ENCODE results near the gene HINT2. TPM values are rescaled to one million over a fixed set of nuclear protein-coding genes. Genes with fewer than 3 reads are reported as not detected.

Gene HINT2
- total RNA-seq, 1 donor from 2014 or later: 32.0 TPM

DNA sequence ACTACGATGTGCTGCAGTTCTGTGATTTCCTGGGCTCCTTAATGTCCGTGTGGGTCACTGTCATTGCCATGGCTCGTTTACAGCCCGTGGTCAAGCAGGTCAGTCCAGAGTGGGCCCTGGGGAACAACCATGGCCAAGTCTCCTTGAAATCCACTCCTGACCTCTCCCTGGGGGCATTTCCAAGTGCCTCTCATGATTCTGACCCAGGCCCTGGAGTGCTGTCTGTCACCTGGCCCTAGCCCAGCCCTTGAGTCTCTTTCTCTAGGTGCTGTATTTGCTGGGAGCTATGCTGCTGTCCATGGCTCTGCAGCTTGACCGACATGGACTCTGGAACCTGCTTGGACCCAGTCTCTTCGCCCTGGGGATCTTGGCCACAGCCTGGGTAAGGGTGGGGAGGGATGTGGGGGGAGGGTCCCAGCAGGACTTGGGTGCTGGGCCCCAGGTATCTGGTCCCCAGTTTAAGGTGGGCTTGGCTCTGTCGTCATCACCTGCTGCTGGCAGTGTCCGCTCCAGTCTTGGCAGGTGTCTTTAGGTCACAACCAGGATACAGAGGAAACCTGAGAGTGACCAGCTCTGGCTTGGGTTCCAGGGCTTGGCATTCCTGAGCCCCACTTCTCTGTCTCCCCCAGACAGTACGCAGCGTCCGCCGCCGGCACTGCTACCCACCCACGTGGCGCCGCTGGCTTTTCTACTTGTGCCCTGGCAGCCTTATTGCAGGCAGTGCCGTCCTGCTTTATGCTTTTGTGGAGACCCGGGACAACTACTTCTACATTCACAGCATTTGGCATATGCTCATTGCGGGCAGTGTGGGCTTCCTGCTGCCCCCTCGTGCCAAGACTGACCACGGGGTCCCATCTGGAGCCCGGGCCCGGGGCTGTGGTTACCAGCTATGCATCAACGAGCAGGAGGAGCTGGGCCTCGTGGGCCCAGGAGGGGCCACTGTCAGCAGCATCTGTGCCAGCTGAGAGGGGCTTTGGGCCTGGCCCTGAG, 38.3 kb upstream of the HINT2 start:
- Mint-ChIP-seq H3K27ac (ENCODE audit: unreplicated experiment) (no peak overlapping the region), H3K27me3 (ENCODE audit: low read depth) (no peaks in the 10 kb centered on the region), H3K36me3 (ENCODE audit: low read depth) (peaks cover 5% of the 10 kb centered on the region), H3K4me1 (ENCODE audit: low read depth) (peaks cover 3% of the 10 kb centered on the region), H3K9me3 (ENCODE audit: low read depth) (no peaks in the 10 kb centered on the region), H3K4me3 (ENCODE audit: unreplicated experiment) (no peak overlapping the region)
- TF ChIP-seq, protein P1, sequence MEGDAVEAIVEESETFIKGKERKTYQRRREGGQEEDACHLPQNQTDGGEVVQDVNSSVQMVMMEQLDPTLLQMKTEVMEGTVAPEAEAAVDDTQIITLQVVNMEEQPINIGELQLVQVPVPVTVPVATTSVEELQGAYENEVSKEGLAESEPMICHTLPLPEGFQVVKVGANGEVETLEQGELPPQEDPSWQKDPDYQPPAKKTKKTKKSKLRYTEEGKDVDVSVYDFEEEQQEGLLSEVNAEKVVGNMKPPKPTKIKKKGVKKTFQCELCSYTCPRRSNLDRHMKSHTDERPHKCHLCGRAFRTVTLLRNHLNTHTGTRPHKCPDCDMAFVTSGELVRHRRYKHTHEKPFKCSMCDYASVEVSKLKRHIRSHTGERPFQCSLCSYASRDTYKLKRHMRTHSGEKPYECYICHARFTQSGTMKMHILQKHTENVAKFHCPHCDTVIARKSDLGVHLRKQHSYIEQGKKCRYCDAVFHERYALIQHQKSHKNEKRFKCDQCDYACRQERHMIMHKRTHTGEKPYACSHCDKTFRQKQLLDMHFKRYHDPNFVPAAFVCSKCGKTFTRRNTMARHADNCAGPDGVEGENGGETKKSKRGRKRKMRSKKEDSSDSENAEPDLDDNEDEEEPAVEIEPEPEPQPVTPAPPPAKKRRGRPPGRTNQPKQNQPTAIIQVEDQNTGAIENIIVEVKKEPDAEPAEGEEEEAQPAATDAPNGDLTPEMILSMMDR (IDR thresholded peaks at IDR 0.05): no peak
- peak; percentile 70 for DNase-seq (ENCODE audit: low spot score)

DNA sequence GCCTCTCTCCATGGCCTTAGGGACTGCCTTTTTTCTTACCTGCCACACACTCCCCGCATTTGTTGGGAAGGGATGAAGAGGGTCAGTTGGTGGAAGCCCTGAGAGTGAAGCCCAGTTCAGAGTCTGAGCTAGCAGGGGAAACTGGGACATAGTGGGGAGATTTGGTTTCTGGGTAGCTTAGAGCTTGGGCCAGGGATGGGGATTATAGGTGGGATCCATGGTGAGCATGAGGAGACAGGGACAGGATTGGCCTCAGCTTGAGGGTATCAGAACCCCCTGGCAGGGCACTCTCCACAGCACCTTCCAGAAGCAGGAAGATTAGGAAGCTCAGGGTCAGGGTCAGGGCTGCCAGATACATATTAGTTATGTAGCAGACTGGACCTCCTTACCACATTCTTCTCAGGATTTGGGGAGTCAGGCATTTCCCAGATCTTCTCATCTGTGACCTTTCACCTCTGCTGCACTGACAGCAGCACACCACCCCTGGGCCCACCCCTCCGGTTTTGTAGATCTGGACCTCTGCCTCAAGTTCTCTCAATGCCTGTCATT, 37.5 kb upstream of the HINT2 start:
- H3K27ac Mint-ChIP-seq (ENCODE audit: unreplicated experiment): no peak overlapping the region
- DNase-seq (ENCODE audit: low spot score): no peak
- peaks cover 6% of the 10 kb centered on the region for H3K36me3 Mint-ChIP-seq (ENCODE audit: low read depth)
- no peaks in the 10 kb centered on the region for H3K27me3 Mint-ChIP-seq (ENCODE audit: low read depth)
- H3K4me3 Mint-ChIP-seq (ENCODE audit: unreplicated experiment): no peak overlapping the region
- no peaks in the 10 kb centered on the region for H3K9me3 Mint-ChIP-seq (ENCODE audit: low read depth)
- TF ChIP-seq, protein P1 (IDR thresholded peaks at IDR 0.05): no peak
- H3K4me1 Mint-ChIP-seq (ENCODE audit: low read depth): peaks cover 11% of the 10 kb centered on the region

DNA sequence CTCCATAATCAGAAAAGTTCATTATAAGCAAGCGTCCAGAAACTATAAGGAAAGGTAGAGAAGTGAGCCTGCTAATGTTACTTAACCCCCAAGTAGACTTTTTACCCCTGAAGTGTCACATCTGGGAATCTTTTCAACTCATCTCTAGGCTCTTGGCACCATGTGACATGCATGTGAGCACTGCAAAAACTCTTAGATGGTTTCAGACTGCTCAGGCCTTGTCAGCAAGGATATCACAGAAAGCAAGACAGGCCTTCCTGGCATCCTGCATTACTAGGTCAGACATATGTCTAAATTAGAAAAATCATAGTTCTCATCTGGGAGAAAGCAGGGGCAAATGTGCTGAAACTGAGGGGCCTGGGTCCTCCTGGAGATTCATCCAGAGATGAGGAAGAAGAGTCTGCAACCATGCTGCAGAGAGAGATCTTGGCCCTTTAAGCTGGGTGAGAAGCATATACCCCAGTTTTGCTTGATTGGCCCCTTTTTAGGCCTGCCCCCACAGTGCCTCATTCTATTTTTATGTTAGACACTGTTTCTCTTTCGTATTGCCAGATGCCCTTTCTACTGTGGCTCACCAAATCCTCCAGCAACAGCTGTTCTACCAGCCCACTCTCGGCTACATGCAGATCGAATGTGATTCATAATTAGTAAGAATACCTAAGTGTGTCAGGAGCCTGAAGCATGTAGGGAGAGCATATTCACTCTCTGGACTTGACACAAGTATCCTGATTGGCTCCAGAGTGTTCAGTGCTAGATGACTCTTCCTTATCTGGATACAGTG, 33.1 kb upstream of the HINT2 start:
- H3K4me1 Mint-ChIP-seq (ENCODE audit: low read depth): peaks cover 25% of the 10 kb centered on the region
- H3K4me3 Mint-ChIP-seq (ENCODE audit: unreplicated experiment): no peak overlapping the region
- H3K27ac Mint-ChIP-seq (ENCODE audit: unreplicated experiment): peak overlapping the region; percentile 39
- DNase-seq (ENCODE audit: low spot score): no peak
- TF ChIP-seq, protein P1 (IDR thresholded peaks at IDR 0.05): no peak
- H3K9me3 Mint-ChIP-seq (ENCODE audit: low read depth): no peaks in the 10 kb centered on the region
- peaks cover 7% of the 10 kb centered on the region for H3K36me3 Mint-ChIP-seq (ENCODE audit: low read depth)
- H3K27me3 Mint-ChIP-seq (ENCODE audit: low read depth): no peaks in the 10 kb centered on the region

DNA sequence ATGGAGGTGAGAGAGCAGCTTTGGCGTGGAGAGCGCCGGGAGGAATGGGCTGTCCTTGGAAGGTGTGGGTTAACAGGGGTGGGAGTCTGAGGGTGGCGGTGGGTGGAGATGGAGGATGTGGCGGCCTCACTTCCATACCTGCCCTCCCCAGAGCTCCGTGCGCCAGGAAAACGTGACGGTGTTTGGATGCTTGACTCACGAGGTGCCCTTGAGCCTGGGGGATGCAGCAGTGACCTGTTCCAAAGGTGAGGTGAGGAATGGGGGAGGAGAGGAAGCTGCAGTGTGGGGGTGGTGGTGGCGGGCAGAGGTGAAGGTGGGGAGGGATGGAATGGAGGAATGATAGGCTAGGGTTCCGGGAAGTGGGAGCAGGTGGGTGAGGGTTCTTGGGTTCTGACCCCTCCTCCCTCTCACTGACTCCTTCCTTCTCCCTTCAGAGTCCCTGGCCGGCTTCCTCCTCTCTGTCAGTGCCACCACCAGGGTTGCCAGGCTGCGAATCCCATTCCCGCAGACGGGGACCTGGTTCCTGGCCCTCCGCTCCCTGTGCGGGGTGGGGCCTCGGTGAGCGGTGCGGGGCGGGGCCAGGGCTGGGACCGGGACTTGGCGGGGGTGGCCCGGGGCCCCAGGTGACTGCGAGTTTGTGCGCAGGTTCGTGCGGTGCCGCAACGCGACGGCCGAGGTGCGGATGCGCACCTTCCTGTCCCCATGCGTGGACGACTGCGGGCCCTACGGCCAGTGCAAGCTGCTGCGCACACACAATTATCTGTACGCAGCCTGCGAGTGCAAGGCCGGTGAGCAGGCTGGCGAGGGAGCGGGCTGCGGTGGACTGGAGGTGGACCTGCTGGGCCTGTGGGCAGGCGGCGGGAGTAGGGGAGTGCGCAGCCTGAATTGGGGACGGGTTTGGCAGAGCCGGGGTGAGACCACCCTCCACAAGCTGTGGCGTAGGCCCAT, 31.3 kb upstream of the HINT2 start:
- TF ChIP-seq, protein P1 (IDR thresholded peaks at IDR 0.05): no peak
- H3K27ac Mint-ChIP-seq (ENCODE audit: unreplicated experiment): no peak overlapping the region
- H3K9me3 Mint-ChIP-seq (ENCODE audit: low read depth): no peaks in the 10 kb centered on the region
- H3K4me1 Mint-ChIP-seq (ENCODE audit: low read depth): peaks cover 25% of the 10 kb centered on the region
- H3K4me3 Mint-ChIP-seq (ENCODE audit: unreplicated experiment): no peak overlapping the region
- H3K27me3 Mint-ChIP-seq (ENCODE audit: low read depth): no peaks in the 10 kb centered on the region
- peaks cover 5% of the 10 kb centered on the region for H3K36me3 Mint-ChIP-seq (ENCODE audit: low read depth)
- DNase-seq (ENCODE audit: low spot score): peak; percentile 85

Data from chondrocyte (in vitro differentiated cells).